DLD1 (cell line): ENCODE results near the gene NFYC.

Experiments used
- in situ Hi-C: cut with HindIII; loops from 2 replicates; pipeline ENCODE4 v1.10.0; 2017; ENCODE audit warnings: low sequenced_read_pairs

The NFYC gene

DNA sequence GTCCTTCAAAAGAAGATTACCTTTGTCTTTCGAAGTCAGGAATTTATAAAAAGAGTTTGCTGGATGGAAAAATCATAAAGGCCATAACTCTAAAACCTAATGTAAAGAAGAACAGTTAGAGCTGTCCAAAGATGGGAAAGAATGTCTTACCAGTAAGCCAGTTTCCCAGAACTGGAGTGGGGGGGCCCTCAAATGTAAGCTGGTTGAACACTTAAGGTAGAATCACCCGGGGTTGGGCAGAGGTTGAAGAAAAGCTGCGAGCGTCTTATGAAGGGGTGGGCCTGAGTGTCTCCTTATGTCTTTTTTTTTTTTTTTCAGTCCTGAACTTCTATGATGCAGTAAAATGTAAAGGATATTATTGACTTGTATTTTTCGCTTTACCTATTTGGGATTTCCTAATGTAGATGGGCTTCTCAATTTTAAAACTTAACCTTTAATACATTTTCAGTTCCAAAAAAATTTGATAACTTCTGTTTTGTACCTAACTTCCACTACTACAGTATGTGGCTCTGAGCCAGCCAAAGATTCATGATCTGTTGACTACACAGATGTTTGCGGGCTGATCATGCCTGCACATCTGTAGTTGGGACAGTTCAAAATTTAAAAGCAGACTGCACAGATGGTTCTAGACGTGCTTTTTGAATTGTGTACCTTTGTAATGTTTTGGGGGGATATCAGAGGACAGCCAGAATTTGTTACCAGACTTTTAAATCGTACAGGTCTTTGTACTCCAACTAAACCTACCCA, 43.6 kb downstream of the NFYC start:
- in situ Hi-C loops = no loop called here

DNA sequence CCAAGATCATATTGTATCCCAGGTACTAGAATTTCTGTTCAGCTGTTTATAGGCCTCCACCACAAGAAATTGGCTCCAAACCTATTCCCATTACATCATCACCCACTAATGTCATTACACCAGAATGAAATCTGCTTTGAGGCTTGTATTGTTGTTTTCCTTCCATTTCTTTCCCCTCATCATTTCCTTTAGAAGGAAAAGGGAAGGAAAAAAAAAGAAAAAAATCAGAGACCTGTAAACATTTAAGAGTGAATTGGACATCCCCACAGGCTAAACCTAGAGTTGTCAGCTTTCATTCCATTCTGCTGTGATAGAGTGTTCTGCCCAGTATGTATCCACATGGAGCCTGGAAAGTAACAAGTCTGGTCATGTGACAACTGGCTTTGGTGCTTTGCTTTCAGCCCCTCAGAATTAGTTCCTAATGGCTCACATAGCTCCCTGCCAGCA, 44.6 kb downstream of the NFYC start:
- in situ Hi-C loops = no loop called here

DNA sequence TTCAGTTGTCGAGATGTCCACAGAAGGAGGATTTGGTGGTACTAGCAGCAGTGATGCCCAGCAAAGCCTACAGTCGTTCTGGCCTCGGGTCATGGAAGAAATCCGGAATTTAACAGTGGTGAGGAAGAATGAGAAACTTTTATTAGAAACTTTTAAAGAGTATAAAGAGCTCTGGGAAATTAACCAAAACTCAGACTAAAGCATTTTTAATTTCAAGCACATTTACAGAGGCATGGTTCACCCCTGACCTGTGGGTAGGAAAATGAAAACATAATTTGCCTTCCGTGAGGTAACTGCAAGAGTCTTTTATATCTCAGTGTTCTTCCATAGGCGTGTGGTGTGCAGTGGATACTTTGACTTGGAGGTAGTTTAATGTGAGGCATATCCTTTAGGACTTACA, 47.3 kb downstream of the NFYC start:
- in situ Hi-C loops = no loop called here

DNA sequence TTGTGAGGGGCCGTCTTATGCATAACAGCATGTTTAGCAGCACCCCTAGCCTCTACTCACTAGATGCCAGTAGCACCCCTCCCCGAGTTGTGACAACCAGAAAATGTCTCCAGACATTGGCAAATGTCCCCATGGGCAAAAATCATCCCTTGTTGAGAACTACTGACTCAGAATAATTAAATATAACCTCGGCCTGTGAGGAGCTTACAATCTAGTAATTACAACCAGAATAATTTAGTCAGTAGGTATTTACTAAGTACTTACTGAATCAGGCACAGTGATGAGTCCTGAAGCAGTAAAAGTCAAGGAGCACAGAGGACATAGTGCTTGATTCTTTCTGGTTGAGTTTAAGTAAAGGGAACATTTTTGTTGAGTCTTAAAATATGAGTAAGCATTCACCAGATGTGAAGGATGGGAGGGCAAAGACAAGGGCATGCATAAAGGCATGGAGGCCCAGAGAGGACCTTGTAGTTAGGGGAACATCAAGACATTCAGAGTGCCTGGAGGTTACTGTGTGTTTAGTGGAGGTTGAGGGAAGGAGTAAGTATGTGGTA, 48.0 kb downstream of the NFYC start:
- in situ Hi-C loops = no loop called here

DNA sequence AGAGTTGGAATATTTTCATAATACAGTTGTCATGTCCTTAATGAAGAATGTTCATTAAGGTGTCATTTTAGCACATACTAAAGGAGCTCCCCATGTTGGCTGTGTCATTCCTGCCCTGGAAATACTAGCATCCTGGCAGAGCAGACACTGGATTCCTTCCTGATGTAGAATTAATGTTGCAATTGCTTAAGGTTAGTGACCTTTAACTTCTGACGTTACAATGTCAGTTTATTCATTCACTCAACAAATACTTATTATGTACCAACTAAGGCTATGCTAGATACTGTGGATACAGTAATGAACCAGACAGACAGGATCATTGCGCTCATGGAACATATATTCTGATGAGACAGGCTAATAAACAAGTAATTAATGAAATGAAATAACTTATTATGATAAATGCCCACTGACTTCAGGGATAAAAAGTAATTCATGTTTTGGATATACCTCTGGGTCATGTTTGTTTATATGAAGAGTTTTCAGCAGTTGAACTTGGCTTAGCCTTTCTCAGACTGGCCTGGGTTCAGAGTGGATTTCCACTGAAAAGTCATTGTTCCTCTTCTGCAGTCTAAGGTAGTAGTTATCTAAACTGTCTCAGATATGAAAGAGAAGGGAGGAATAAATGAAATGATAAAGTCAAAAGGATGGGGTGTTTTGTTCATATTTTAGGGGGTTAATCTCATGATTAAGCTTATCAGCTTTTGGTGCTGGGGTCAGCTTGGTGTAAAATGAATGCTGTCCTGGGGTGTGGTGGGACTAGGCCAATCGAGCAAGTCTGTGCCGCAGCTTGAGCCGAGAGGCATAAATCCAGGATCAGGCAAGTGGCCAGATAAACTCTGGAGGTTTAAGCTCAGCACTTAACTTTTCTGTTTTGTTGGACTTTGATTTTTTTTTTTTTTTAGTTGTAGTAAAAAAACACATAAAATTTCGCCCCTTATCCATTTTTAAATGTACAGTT, 48.8 kb downstream of the NFYC start:
- in situ Hi-C loops = no loop called here

DNA sequence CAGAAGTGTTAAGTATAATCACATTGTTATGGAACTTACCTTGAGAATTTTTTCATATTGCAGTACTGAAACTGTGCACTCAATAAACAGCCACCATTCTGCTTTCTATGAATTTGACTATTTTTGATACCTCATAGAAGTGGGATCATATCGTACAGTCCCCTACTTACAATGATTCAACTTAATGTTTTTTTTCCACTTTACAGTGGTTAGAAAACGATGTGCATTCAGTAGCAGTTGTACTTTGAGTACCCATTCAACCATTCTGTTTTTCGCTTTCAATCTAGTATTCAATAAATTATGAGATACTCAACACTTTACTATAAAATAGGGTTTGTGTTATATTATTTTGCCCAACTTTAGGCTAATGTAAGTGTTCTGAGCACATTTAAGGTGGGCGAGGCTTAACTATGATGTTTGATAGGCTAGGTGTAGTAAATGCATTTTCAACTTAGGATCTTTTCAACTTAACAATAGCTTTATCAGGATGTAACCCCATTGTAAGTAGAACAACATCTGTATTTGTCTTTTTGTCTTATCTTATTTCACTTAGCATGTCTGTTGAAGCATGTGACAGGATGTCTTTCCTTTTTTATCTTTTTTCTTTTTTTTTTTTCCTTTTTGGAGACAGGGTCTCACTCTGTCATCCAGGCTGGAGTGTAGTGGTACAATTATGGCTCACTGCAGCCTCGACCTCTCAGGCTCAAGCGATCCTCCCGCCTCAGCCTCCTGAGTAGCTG, 49.7 kb downstream of the NFYC start:
- in situ Hi-C loops = no loop called here

DNA sequence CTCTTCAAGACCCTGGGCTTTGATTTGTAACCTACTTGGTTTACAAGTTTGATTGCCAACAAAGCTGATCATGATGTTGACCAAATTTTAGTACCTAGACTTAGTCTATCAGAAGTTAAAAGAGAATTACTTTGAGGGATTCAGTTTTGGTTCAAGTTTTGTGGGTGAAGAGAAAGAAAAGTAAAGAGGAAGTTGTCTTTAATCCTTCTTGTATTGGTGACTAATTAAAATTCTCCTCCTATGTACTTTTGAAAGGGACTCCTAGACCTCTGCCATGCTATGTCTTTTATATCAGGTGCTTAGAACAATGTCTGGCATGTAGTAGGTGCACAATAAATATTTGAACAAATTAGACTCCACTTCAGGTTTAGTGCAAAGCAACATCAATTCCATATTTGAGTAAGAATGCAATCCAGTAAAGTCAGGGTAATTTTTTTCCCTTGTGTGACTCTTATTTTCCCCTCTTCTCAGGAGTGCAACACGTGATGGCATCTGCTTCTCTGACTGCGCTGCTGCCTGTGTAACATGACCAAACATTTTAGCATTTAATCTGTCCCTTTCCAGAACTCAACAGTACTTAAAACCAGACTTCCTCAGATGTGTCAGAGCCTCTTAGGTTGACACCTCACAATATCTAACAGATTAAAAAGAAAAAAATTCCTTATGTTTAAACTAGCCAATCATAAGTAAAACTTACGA, 51.0 kb downstream of the NFYC start:
- in situ Hi-C loops = no loop called here

DNA sequence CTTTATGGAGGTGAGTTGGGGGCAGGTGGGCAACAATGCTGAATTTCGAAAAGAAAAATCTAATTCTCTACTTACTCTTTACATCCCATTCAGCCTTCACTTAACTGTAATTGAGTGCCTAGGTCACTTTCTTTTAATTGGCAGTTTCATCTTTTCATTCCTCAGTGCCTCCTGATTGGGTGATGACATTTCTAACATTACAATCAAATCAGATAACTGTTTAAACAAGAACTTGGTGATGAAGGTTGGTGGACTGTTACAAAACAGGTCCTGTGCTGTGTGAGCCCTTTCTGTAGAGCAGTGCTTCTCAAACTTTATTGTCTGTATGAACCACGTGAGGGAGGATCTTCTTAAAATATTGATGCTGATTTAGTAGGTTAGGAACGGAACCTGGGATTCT, 51.9 kb downstream of the NFYC start:
- in situ Hi-C loops = no loop called here

DNA sequence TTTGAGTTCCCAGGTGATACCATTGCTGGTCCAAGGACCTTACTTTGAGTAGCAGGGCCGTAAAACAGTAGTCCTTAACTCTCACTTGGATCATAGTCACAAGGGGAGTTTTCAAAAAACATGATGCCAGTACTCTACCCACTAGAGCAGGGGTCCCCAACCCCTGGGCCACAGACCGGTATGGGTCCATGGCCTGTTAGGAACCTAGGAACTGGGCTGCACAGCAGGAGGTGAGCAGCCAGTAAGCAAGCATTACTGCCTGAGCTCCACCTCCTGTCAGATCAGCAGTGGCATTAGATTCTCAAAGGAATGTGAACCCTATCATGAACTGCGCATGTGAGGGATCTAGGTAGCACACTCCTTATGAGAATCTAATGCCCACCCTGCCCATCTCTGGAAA, 52.4 kb downstream of the NFYC start:
- in situ Hi-C loops = no loop called here

DNA sequence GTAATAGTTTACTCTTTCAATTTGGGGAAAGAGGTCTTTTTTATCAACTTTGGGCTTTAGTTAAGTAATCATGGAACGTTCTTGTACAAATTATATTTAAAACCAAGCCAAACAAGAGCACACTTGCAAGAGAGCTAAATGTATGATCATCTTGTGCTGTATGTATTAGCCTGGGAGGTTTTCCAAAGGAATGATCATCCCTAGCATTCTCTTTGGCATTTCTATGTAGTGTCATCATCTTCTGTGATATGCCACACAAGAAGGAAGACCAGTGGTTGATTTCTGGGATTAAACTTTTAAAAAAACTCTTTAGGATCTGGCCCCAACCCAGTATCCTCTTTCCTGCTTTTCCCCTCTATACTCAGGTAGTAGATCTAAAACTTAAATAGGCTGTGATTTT, 53.7 kb downstream of the NFYC start:
- in situ Hi-C loops = no loop called here

DNA sequence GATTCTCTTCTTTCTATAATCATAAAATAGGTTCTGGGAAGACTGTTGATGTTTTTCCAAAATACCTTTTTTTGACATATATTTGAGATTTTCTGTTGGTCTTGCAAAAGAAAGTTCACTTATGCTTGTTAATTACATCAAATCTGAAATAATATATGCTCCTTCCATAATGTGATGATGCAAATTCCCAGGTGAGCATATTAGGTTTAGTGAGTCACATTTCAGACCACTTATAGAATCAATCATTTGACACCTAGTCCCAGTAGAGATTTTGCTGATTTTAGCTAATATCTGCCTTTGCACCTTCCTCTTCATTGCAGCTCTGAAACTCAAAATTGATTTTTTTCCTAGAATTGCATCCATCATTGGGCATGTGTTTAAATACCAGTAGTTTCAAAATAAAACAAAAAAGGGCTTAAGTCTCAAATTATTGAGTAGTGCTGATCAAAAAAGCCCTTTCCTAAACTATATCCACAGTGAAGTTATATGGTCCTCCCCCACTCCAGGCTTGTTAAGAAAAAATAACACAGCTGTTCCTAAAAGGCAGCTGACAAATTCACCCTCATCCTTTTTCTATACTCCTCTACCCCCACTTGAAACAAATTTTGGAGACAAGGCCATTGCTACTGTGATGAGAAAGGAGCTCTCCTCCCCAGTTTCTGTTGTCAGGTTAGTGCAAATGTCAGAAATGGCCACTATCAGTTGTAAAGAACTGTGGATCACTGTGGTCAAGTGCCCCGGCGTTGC, 55.0 kb downstream of the NFYC start:
- in situ Hi-C loops = no loop called here

DNA sequence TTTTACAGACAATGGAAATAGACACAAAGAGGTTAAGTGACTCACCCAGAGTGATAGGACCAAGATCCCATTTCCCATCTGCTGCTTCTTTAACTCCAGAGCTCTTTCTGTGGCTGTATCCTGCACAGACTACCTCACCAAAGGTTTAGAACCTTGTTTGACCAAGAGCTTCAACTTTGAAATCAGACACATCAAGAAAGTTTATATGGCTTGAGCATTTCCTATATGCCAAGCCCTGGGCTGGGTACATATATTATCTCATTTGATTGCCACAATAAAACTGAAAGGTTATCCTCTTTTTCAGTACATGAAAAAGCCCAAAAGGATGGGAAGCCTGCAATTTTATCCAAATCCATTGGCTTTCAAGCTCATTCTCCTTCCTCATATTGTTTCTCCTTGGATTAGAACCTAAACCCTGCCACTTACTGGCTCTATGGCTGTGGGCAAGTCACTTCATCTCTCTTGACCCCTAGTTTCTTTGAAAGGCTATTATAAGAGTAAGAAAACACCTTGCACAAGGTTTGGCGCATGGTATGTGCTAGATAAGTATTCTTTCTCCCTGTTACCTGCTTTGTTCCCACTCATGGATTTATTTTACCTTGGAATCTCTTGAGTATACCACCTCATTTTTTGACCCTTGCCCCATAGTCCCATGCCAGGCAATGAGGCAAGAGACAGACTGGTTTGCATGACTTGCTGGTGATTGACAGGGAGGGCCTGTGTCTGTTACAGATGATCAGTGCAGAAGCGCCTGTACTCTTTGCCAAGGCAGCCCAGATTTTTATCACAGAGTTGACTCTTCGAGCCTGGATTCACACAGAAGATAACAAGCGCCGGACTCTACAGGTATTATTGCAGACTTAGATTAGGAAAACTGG, 57.6 kb downstream of the NFYC start:
- in situ Hi-C loops = no loop called here

DNA sequence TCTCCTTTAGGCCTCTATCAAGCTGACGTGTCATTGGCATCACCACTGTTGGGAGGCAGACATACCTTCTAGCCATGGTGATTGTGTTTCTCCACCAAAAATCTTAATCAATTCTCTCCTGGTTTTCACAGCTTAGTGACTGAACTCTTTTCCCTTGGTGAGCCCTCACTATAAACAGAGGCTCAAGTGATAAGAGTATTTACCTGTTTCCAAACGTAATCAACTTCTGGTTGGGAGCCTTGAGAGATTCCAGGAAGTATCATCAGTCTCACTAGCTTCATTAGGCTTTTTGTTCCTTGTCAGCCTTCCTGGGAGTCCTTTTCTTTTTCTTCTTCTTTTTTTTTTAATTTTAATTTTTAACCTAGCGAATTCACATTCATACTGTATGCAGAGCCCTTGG, 58.3 kb downstream of the NFYC start:
- in situ Hi-C loops = no loop called here

DNA sequence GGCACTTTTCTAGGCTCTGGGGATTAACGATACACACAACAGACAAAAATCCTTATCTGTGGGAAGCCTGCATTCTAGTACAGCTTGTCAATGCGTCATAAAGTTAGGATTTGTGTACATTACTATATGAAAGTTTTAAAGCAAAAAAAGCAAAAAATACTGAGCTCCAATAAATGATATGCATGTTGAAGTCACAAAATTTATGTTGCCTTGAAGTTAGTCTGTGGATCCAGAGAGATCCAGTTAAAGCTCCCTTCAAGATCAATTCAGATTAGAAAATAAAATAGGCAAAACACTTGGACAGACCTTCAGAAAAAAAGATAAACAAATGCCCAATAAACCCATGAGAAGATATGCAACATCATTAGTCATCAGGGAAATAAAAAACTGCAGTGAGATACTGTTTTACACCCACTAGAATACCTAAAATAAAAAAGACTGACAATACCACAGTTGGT, 59.0 kb downstream of the NFYC start:
- in situ Hi-C loops = no loop called here

DNA sequence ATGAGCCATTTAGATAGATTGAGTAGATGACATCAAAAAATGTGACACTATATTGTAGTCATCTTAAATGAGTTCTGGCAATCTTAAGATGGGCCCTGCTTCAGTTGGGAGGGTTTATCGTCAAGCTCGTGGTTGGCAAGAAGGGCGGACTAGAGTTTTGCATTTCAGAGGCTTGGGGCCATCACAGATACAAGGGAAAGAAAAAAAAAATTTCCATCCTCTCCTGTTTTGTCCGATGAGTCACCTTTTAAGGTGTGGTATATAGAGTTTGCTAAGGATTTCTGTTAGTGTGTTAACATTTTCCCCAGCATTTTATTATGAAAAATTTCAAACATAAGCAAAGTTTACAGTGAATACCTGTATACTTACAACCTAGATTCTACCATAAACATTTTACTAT, 60.3 kb downstream of the NFYC start:
- in situ Hi-C loops = no loop called here

DNA sequence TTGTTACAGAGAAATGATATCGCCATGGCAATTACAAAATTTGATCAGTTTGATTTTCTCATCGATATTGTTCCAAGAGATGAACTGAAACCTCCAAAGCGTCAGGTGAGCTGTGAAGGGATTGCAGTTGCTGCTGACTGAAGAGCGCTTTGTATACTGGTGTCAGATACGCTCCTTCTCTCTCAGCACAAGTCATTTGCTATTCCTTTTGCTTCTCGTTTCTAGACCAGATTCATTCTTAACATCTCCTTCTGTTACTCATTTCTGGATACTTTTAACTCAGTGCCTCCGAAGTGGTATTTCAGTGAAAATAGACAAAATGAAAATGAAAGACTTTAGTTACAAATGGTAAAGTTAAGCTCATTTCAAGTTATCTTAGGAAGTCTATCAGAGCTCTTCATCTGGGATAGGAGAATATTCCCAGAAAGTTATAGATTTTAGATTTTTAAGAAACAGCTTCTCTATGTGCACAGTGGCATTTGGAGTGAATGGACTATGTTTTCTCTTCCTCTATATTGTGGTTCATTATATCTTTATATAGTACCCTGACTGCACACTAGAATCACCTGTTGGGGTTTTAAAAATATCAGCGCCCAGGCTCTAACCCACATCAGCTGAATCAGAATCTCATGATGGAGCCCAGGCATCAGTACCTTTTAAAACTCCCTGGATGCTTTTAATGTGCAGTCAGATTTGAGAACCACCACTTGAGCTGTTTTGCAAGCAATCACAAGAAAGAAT, 61.8 kb downstream of the NFYC start:
- in situ Hi-C loops = no loop called here

DNA sequence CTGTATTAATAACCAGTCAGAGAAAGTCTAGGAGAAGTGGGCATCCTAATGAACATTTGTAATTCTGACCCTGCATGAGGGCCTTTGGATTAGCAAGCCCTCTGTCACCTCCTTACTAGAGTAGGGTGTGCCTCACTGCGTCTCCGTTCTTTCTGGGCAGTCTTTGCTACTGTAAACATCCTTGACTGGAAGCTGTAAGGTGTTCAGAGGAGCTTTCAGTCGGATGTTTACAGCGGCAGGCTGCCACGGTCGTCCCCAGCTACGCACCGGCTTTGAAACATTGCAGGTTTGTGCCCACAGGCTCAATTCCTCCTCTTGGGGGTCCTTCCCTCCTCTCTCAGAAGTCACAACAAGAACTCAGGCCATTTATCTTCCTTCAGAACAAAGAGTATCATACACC, 62.7 kb downstream of the NFYC start:
- in situ Hi-C loops = no loop called here

DNA sequence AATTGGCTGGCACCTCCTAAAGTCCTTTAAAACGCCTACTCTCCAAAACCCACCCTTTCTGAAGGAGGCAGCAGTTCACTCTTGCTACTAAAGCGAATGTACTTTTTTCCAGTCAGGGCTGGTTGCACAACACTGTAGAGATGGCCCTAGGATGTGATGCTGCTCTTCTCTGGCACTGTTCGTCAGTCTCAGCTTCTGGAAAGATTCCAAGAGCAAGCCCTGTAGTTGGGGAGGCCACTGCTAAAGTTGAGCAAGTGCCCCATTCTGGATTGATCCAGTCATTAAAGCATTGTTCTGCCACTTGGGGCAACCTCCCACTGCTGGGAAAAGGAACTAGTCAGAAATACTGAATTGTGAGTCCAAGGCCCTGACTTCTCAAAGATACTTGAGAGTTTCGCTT, 63.6 kb downstream of the NFYC start:
- in situ Hi-C loops = no loop called here
